ENCODE measurements around the gene RPTOR.

DNA sequence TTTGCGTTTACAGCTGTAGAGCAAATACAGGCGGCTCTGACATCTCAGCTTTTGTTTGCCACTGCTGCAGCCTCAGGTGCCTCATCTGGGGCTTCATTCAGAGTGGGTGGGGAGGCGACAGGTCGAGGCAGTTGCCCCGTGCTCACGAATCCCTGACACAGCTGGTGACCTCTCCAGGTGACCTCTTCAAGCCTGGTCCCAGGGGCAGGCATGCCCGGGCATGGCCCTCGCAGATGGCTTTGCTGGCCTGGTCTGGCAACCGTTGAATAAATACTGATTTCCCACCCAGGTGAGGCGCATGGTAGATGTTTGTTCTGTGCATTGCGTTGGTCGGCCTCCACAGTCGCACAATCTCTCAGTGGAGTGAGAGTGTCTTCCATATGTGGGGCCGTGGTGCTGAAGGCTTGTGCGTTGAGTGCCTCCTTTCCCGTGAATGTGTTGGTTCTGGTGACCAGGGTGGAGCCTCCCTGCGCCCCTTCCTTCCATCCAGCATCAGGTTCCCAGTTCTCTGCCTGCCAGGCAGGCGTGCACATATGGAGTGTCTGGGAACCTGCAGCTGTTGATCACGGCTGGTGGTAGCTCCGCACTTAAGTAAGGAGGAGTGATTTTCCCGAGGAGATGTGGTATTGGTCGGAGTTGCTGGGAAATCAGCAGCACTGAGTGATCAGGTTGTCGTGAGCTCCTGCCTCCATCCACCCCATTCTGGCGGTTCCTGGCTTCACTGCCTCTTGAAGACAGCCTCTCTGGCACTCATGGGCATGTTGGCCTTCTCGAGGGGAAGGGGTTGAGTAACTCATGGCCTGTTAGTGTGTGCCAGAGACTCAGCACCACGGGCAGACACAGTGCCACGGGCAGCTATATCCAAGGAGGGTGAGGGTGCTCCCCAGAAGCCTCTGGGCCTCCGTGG lies 149.7 kb downstream of the RPTOR start:
- no peak for TF ChIP-seq POLR2AphosphoS5 (IDR thresholded peaks at IDR 0.05; ENCODE audit: borderline replicate concordance, low read depth, low read length)
- no peak for TF ChIP-seq FOXP2 (optimal IDR thresholded peaks at IDR 0.05; ENCODE audit: control extremely low read depth, extremely low read length, insufficient read depth)
- TF ChIP-seq EZH2 (IDR thresholded peaks at IDR 0.05): no peak
